Measurements from ENCODE around the gene NCKIPSD. TPM values are rescaled to one million over a fixed set of nuclear protein-coding genes. Genes with fewer than 3 reads are reported as not detected.

NCKIPSD gene
- total RNA-seq, 4 donors from 2014 or later: 13.2 to 33.1 (median 19.4) TPM

GRCh38 chr3:48633743-48634142, 52.0 kb downstream of the NCKIPSD start:
- no peak for ATAC-seq
- Histone ChIP-seq H3K4me1 (peaks cover 16 to 24% of the 10 kb centered on the region in 2 donors), H3K4me3 (no peak overlapping the region), H3K9me3 (no peaks in the 10 kb centered on the region), H3K27me3 (no peaks in the 10 kb centered on the region), H3K27ac (no peak overlapping the region), H3K36me3 (peaks cover 0 to 38% of the 10 kb centered on the region in 2 donors)
- TF ChIP-seq, protein P1, sequence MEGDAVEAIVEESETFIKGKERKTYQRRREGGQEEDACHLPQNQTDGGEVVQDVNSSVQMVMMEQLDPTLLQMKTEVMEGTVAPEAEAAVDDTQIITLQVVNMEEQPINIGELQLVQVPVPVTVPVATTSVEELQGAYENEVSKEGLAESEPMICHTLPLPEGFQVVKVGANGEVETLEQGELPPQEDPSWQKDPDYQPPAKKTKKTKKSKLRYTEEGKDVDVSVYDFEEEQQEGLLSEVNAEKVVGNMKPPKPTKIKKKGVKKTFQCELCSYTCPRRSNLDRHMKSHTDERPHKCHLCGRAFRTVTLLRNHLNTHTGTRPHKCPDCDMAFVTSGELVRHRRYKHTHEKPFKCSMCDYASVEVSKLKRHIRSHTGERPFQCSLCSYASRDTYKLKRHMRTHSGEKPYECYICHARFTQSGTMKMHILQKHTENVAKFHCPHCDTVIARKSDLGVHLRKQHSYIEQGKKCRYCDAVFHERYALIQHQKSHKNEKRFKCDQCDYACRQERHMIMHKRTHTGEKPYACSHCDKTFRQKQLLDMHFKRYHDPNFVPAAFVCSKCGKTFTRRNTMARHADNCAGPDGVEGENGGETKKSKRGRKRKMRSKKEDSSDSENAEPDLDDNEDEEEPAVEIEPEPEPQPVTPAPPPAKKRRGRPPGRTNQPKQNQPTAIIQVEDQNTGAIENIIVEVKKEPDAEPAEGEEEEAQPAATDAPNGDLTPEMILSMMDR (IDR thresholded peaks at IDR 0.05 in 4 of 5, conservative IDR thresholded peaks at IDR 0.05 in 1 of 5): no peak
- no peak for TF ChIP-seq POLR2A (IDR thresholded peaks at IDR 0.05)
- in situ Hi-C loops (cut with MboI; ENCODE audit: low sequenced_read_pairs in 4 of 4) (no loop called here), intact Hi-C loops (cut with DNase I; ENCODE audit: low total_unique reads) (no loop called here)
- DNase-seq: no peak

GRCh38 chr3:48633256-48633655, 52.5 kb downstream of the NCKIPSD start:
- no peak overlapping the region for H3K4me3 ChIP-seq
- intact Hi-C loops (cut with DNase I; ENCODE audit: low total_unique reads) (no loop called here), in situ Hi-C loops (cut with MboI; ENCODE audit: low sequenced_read_pairs in 4 of 4) (no loop called here)
- no peaks in the 10 kb centered on the region for H3K9me3 ChIP-seq
- DNase-seq (no peak), ATAC-seq (no peak)
- no peak for TF ChIP-seq POLR2A (IDR thresholded peaks at IDR 0.05)
- TF ChIP-seq, protein P1 (IDR thresholded peaks at IDR 0.05 in 4 of 5, conservative IDR thresholded peaks at IDR 0.05 in 1 of 5): no peak
- H3K27me3 ChIP-seq: no peaks in the 10 kb centered on the region
- H3K27ac ChIP-seq: no peak overlapping the region
- H3K36me3 ChIP-seq: peaks cover 0 to 43% of the 10 kb centered on the region in 2 donors
- H3K4me1 ChIP-seq: peaks cover 16 to 24% of the 10 kb centered on the region in 2 donors

- Histone ChIP-seq H3K27me3 (no peaks in the 10 kb centered on the region), H3K9me3 (no peaks in the 10 kb centered on the region), H3K27ac (no peak overlapping the region), H3K4me3 (no peak overlapping the region), H3K36me3 (peaks cover 0 to 50% of the 10 kb centered on the region in 2 donors), H3K4me1 (peaks cover 15 to 23% of the 10 kb centered on the region in 2 donors)
- ATAC-seq (no peak), DNase-seq (no peak)
- no peak for TF ChIP-seq POLR2A (IDR thresholded peaks at IDR 0.05)
- TF ChIP-seq, protein P1 (IDR thresholded peaks at IDR 0.05 in 4 of 5, conservative IDR thresholded peaks at IDR 0.05 in 1 of 5): no peak
- in situ Hi-C loops (cut with MboI; ENCODE audit: low sequenced_read_pairs in 4 of 4): no loop called here
- intact Hi-C loops (cut with DNase I; ENCODE audit: low total_unique reads): no loop called here
These were observed 53.9 kb downstream of the NCKIPSD start for GRCh38 chr3:48631516-48632448.

DNA sequence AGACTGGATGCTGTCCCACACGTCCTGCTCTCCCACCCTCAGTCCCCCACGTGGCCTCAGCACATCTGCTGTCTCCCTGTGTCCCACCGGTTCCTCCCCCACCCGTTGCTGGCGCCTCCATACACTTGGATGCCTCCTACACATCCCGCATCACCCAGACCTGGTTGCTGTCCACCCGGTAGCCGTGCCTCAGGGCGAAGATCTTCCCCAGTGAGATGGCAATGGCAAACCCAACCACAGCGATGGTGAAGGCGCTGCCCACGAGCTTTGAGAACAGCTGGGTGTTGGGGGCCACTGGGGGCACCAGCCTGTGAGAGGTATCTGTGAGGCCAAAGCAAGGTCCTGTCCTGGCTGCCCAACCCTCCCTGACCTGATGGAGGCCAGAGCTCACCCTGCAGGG, 54.9 kb downstream of the NCKIPSD start:
- no peak overlapping the region for H3K27ac ChIP-seq
- intact Hi-C loops (cut with DNase I; ENCODE audit: low total_unique reads) (no loop called here), in situ Hi-C loops (cut with MboI; ENCODE audit: low sequenced_read_pairs in 4 of 4) (no loop called here)
- DNase-seq (no peak), ATAC-seq (no peak)
- H3K27me3 ChIP-seq: no peaks in the 10 kb centered on the region
- H3K9me3 ChIP-seq: no peaks in the 10 kb centered on the region
- H3K4me3 ChIP-seq: no peak overlapping the region
- TF ChIP-seq, protein P1 (IDR thresholded peaks at IDR 0.05 in 4 of 5, conservative IDR thresholded peaks at IDR 0.05 in 1 of 5): no peak
- TF ChIP-seq POLR2A (IDR thresholded peaks at IDR 0.05): no peak
- peaks cover 0 to 51% of the 10 kb centered on the region in 2 donors for H3K36me3 ChIP-seq
- H3K4me1 ChIP-seq: peaks cover 5 to 14% of the 10 kb centered on the region in 2 donors
